Body of pancreas (tissue), 4 donors: ENCODE results near the gene ARPC5.

Experiments used
- CTCF ChIP-seq, 7 experiments: fragments of 450-650 bp in 4 of 7; fragments of 200-600 bp in 3 of 7; sonication (generic) in 3 of 7; IDR thresholded peaks; one replicate each; pipeline ENCODE4 v1.5.1; 2016 to 2019; ENCODE audit warnings: antibody characterized with exemption in 7 of 7
- POLR2A ChIP-seq, 3 donors: fragments of 450-650 bp; IDR thresholded peaks; one replicate each; pipeline ENCODE4 v1.6.1; 2016; ENCODE audit warnings: antibody characterized with exemption in 3 of 3, mild to moderate bottlenecking in 2 of 3

- peak in 2 of 7 experiments; percentile 22 to 41 for TF ChIP-seq CTCF (IDR thresholded peaks at IDR 0.05)
- no peak for TF ChIP-seq POLR2A (IDR thresholded peaks at IDR 0.05)
Observed at GRCh38 chr1:183609313-183609712, 26.3 kb downstream of the ARPC5 start.
